HG03025 (cell line): Measurements from ENCODE around the gene NYAP1.
"Not testable (repeated sequence)": the region's sequence is repeated elsewhere in the genome, so short reads cannot be mapped to it uniquely, and the experiment has no call there.

Experiments
- ATAC-seq: cut with Tn5 transposase; IDR thresholded peaks from one replicate; pipeline ENCODE4 v1.9.1; 2021; ENCODE audit warnings: mild to moderate bottlenecking, moderate library complexity; ENCODE audit not compliant: unreplicated experiment, low FRiP score

The NYAP1 gene

DNA sequence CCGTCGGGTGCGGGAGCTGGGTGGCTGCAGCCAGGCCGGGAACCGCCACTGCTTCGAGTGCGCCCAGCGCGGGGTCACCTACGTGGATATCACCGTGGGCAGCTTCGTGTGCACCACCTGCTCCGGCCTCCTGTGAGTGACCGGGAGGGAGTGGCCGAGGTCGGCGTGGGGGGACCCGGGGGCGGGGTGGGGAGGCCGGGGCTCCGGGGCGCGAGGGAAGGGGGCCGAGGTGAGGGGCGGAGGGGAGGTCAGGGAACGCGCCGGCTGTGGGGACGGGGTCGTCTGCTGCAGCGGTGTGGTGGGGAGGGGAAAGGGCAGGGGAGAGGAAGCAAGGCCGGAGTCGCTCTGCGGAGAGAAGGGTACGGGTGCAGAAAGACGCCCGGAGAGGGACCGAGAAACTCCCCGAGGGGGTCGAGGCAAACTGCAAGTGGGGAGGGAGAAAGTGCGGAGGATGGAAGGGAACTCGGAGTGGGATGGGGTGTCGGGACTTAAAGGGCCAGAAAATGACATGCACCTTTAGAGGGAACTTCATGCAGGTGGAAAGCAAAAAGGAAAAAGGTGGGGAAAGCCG is 55.8 kb downstream of the NYAP1 start:
- no peak for ATAC-seq

DNA sequence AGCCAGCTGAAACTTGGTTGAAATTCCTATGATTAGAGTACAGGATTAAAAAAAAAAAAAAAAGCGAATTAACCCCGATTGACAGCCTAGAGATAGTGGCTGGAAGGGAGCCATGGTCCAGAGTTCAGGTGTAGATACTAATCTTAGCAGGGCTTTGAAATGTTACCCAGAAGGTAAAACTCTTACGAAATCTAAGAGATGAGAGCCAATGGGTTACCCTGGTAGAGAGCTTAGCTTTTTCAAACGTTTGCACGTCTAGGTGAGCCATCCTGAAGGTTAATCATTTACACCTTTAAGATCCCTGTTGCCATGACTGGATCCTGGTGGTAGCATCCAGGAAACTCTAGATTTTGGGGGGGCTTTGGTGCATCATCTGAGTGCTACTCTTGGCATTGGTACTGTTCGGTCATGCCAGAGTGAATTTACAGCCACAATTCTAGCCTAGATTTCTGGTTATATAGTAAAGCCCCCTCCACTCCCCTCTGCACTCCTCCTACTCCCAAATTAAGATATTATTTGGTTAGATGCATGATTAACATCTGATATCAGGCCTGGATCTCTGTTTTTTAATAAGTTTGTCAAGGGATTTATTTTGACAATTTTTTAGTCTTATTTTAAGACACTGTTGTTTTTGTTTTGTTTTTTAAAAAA is 56.5 kb downstream of the NYAP1 start:
- ATAC-seq: no peak

GRCh38 chr7:100541309-100541708 is 57.6 kb downstream of the NYAP1 start:
- ATAC-seq: not testable (repeated sequence)

GRCh38 chr7:100543586-100543985 is 59.9 kb downstream of the NYAP1 start:
- no peak for ATAC-seq

DNA sequence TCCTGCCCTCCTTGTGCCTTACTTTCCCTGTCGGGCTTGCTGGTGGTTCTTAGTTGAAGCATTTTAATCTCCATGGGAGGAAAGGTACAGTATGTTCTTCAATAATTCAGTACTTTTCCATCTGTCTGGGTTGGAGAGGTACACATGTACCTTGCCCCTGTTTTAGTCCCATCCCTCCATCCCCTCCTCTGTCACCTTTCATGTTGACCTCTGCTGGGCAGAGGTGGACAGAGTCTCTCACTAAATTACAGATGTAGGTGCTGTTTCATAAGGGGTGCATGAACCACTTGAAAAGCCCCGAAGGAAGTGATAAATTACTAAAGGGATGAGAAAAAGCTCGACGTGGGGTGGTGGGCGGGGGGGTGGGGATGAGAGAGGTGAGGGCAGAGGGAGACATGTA is 60.7 kb downstream of the NYAP1 start:
- no peak for ATAC-seq
